Hepatocyte (in vitro differentiated cells): ENCODE results near the gene NIPAL4.

ENCODE experiments used
- CTCF ChIP-seq: fragments of 200-600 bp; sonication (generic); IDR thresholded peaks from 2 replicates; pipeline ENCODE4 v1.5.1; 2016; ENCODE audit warnings: antibody characterized with exemption, mild to moderate bottlenecking; ENCODE audit not compliant: poor library complexity
- EZH2 ChIP-seq: fragments of 200-600 bp; sonication (generic); IDR thresholded peaks from 2 replicates; pipeline ENCODE4 v1.6.1; 2016; ENCODE audit warnings: antibody characterized with exemption, mild to moderate bottlenecking, borderline replicate concordance

- TF ChIP-seq CTCF (no peak), EZH2 (no peak)
Observed at GRCh38 chr5:157479166-157479565, 19.2 kb downstream of the NIPAL4 start.
